GM21723 (cell line): ENCODE measurements around the gene NUP58.
"Not testable (repeated sequence)": the region's sequence is repeated elsewhere in the genome, so short reads cannot be mapped to it uniquely, and the experiment has no call there.

Experiments
- ATAC-seq: cut with Tn5 transposase; IDR thresholded peaks from one replicate; pipeline ENCODE4 v1.9.1; 2021; ENCODE audit warnings: mild to moderate bottlenecking, moderate library complexity; ENCODE audit not compliant: unreplicated experiment

NUP58 gene

GRCh38 chr13:25300861-25301346 lies 521 bp upstream of the NUP58 start:
- peak; percentile 20 for ATAC-seq

- ATAC-seq = no peak
These were observed 696 bp downstream of the NUP58 start for GRCh38 chr13:25302121-25302520.

GRCh38 chr13:25306671-25307464 lies 5.4 kb downstream of the NUP58 start:
- no peak for ATAC-seq

GRCh38 chr13:25310891-25311290 lies 9.5 kb downstream of the NUP58 start:
- ATAC-seq = no peak

- ATAC-seq = not testable (repeated sequence)
These were observed 17.5 kb downstream of the NUP58 start for GRCh38 chr13:25318946-25319345.

GRCh38 chr13:25319771-25320170 lies 18.3 kb downstream of the NUP58 start:
- no peak for ATAC-seq

DNA sequence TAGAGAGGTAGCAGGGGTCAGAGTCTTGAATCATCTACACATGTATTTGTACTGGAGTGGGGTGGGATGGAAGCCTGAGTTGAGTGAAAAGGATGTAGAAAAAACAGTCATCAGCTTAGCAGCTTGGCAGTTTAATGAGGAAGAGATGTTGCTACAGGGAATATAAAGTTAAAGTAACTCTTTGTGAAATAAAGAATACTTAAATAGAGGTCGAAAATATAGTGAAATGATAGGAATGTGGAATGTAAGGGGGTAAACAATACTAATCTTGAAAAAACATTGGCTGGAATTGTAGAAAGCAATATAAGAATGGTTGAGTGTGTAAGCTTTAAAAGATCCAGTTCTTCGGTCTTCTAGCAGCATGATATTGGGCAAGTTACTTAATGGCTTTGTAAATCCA lies 22.7 kb downstream of the NUP58 start:
- no peak for ATAC-seq

GRCh38 chr13:25329706-25330105 lies 28.3 kb downstream of the NUP58 start:
- no peak for ATAC-seq

DNA sequence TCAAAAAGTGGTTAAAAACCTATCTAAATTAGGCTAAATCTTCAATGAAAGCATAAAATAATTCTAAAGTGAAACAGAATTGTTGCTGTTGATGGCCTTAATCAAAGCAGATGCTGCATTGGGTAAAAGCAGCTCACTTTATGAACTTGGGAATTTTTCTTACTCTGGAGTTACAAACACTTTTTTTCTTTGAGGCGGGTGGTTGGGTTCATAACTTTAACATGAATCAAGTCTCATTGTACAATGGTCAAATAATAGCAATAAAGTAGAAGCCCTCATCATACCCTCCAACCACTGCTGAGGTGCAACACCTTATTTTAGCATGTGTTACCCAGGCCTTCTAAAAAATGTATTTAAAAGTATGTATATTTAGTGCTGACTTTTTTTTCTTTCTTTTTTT lies 29.1 kb downstream of the NUP58 start:
- no peak for ATAC-seq

DNA sequence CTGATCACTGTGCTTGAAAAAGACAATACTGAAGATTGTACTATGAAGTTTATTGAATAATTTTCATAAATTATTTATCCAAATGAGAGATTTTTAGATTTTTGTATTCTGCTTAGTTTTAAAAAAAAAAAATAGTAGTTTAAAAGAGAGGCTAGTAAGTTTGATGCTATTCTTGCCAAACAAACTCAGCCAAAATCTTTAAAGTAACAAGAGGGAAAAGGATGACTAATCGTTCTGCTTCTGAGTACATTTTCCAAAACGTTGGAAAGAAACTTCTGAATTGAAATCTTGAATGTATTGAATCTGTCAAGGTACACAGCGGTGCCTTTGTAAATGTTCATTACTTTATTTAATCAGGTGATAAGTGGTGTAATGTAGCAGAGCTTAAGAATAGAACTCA lies 34.4 kb downstream of the NUP58 start:
- ATAC-seq = no peak

DNA sequence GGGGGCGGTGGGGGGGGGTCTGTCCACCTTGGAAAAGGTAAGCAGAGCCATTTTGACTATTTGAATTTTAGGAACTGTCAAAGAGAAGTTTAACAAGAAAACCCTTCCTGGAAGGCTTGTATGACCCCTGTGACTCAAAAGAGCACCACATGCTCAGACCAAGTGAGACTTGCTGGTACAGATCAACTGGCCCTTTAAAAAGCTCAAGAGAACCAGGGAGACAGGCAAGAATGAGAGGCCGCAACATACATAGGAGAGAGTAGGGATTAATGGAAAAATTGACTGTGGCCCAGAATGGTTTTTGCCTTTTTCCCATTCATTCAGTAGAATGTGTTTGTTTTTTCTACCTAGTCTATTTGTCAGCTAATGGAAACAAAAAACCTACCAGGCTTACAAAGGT lies 44.2 kb downstream of the NUP58 start:
- no peak for ATAC-seq

DNA sequence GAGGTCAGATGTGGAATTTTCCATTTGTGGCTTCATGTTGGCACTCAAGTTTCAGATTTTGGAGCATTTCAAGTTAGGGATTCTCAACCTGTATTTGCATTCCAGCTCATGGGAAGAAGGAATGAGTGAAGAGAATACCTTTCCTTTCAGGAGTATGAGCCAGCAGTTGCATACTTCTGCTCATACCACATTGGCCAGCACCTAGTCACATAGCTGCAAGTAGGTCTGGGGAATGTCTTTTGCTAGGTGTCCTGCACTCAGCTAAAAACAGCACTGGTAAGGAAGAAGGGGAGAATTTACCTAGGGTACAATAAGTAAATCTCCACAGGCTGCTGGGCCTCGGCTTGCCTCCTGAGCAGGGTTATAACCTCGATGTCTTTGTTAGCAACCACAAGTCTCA lies 45.7 kb downstream of the NUP58 start:
- no peak for ATAC-seq

GRCh38 chr13:25351404-25351803 lies 50.0 kb downstream of the NUP58 start:
- ATAC-seq = no peak

DNA sequence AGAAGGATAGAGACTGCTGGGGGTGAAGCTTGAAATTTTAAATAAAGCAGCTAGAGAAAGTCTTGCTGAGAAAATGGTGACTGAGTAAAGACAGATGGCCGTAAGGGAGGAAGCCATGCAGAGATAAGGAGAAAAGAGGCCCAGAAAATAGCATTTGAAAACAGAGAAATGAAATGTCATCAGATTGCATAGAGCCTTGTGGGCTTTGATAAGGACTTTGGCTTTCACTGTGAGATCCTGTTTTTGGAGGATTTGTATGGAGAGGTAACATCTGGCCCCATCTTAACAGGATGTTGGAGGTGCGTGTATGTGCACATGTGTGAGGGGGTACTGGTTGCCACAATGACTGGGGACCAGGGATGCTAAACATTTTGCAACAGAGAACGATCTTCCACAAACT lies 50.8 kb downstream of the NUP58 start:
- no peak for ATAC-seq

- ATAC-seq = no peak
These were observed 51.4 kb downstream of the NUP58 start for GRCh38 chr13:25352806-25353205.

- no peak for ATAC-seq
These were observed 51.9 kb downstream of the NUP58 start for GRCh38 chr13:25353344-25353743.

GRCh38 chr13:25354377-25354776 lies 53.0 kb downstream of the NUP58 start:
- no peak for ATAC-seq

DNA sequence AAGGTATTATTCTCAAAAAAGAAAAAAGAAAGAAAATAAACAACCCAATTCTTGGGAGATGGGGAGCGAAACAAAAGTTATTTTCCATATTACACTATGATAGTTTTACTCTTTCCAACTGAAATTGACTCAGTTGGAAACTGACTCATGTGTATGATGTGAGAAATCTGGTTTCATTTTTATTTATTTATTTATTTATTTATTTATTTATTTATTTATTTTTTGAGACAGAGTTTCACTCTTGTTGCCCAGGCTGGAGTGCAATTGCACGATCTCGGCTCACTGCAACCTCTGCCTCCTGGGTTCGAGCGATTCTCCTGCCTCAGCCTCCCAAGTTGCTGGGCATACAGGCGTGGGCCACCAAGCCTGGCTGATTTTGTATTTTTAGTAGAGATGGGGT lies 59.0 kb downstream of the NUP58 start:
- ATAC-seq = not testable (repeated sequence)

DNA sequence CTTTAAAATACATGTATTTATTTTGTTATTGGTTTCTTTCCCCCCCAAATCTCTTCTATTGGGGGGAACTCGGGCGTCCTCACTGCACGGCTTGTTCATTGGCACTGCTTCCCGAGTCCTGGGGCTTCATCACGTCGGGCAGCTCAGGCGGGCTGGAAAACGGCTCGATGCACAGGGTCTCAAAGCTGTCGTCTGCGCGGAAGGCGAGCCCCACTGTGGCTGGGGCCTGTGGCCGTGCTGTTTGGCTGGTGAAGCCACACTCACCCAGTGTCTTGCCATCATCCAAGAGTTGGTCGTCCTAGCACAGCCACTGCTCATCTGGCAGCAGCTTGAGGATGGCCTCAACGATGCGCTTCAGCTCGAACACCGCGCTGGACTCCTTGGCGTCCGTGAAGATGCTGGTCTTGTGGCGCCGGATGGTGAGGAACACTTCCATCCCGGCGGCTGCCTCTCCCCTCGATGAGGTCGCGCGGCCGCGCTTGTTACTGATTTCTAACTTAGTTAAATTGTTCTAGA lies 64.4 kb downstream of the NUP58 start:
- no peak for ATAC-seq

- no peak for ATAC-seq
These were observed 69.9 kb downstream of the NUP58 start for GRCh38 chr13:25371158-25371874.

DNA sequence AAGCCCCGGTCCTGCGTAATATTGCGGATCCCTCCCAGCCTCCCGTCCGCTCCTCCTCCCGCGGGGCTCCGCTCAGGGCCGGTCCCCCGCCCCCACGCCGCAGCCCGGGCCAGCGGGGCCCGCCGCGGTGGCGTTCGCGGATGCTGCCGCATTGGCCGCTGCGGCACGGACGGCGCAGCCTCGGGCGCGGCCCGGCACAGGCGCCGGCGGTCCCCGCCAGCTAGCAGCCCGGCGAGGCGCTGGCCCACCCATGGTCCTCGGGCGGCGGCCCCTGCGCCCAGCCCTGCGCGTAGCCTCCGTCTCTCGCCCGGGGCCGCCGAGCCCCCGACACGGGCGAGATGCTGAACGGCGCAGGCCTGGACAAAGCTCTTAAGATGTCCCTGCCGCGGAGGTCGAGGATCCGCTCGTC lies 70.5 kb downstream of the NUP58 start, which contains the start of gene ATP8A2:
TSS of gene ATP8A2 (plus strand) at position 100 of the 409 bp plus-strand sequence. CDS start at position 339, 239 bp downstream.
- no peak for ATAC-seq
